Activated effector memory CD4-positive, alpha-beta T cell treated with anti-CD3 and anti-CD28 coated beads, Interleukin-2, amount 50 U/mL, for 16 hours (primary cell): ENCODE measurements around the gene DLG4.
"Not testable (repeated sequence)": the region's sequence is repeated elsewhere in the genome, so short reads cannot be mapped to it uniquely, and the experiment has no call there.

Source experiments
- DNase-seq: peaks from one replicate; pipeline ENCODE4 v3.0.0-alpha.2; 2020

The DLG4 gene

DNA sequence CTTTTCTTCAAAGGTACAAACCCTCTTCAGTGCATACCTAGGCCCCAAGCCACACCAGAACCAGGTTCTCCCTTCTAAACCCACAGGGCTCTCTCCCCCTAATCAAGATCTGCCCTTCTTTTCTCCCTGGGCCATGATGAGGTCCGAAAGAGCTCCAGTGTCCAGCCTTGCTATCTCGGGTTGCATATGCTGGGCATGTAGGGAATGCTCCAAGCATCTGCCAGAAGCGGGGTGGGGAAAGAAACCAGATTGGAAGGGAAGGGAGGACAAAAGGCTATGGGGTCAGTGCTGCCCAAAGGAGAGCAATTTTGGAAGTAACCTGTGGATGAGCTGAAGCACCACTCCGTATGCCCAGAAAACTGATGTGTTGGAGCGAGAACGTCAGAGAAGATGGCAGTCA, 29.6 kb upstream of the DLG4 start:
- no peak for DNase-seq

DNA sequence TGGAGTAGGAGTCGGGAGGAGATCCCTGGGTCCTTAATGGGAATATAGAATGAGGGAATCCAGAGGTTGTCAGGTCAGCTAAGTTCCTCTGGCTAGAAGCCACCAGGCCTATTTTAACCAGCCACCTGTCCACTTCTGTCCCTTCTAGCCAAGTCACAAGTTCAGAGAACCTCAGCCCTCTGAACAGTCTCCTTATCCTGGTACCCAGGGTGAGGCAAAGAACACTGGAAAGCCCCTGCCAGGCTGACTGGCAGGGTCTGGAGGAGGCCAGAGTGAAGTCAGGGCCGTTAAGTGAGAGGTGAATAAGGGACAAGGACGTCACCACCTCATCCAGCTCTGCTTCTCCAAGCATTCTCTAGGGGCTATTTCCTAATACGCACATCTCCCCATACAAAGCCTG, 29.2 kb upstream of the DLG4 start:
- DNase-seq, result no peak

DNA sequence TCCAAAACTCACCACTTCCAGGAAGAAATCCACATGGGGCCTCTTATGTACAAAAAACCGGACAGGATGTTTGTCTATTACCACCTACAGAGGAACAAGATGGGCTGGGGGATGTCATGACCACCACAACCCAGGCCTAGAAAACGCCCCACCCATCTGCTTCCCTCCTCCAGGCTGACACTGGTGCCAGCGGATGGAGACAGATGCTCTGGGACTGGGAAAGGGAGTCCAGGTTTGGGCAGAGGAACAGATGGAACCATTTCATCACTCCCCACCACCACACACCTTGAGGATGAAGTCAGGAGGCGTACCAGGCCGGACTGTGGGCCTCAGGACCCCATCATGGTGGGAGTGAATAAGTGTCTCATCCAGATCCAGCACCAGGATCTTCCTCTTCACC, 27.1 kb upstream of the DLG4 start:
- no peak for DNase-seq

- DNase-seq, result not testable (repeated sequence)
Observed at GRCh38 chr17:7243838-7244237, 24.2 kb upstream of the DLG4 start.

- DNase-seq, result no peak
Observed at GRCh38 chr17:7243453-7243729, 23.8 kb upstream of the DLG4 start.

DNA sequence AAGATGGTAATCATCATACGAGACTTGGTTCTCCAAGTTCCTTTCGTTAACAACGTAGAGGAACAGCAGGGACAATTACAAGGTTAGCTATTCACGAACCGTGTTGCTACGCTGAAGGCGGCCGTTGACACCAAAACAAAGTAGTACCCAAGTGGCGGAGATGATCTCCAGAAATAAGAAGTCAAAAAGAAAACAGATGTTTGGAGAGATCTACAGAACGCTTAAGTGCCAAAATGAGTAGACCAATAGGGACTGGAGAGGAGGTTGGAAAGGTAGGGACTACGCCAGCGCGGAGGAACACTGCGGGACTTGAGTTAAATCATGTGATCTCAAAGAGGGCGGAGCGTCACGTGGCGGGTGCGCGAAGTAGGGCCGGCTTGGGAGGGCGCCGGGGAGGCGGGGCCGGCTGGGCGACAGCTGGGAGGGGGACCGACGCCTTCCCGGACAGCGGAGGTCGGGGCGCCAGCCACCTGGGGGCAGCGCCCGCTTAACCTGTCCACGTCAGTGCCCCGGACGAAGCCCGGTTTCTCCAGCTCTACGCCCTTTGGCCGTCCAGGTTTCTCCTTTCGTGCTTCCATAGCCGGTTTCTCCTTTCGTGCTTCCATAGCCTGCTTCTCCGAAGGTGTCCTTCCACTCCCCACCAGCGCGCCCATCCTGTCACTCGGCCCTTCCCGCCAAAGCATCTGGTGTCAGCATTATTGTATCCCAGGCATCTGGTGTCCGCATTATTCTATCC, 23.2 kb upstream of the DLG4 start:
- peak; percentile 97 for DNase-seq

DNA sequence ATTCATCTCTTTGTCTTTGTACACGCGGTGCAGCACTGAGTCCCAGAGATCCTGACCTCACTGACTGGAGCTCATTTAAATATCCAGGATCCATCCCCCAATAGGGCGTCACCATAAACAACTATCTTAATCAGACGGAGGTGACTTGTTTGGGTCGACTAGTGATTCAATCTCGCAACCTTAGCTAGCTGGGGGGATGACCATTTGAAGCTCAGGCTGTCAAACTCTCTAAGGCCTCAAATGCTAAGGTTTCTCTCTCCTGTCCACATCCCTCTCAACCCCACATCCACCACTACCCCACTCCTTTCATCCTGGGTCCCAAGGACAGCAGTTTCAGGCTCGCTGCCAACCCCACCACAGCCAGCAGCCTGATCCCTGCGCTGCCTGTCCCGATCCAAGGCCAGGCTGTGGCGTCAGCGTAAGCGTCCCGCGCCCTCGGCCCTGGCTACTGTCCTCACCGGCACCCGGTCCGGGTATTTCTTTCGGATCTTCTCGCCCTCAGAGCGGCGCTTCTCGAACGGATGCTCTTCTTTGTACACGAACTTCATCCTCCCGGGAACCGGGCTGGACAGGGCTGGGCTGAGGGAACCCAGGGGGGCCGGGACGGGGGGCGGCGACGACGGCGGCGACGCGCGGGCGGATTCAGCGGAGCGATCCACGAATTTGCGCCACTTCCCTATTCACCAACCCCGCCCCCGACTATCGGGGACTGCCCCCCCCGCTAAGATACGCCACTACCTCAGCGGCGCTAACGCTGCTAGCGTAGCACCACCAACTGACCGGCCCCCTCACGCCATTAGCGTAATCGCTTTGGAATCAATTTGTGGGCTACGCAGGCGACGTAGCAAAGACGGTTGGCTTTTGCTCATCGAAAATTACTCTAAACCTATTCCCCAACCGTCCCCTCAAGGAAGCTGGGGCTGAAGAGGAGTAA, 22.4 kb upstream of the DLG4 start, which contains the start of gene GABARAP:
GABARAP (minus strand) TSS at position 667 of the 934 bp plus-strand sequence; CDS start at position 548, 119 bp downstream.
- DNase-seq, result peak; percentile 97

DNA sequence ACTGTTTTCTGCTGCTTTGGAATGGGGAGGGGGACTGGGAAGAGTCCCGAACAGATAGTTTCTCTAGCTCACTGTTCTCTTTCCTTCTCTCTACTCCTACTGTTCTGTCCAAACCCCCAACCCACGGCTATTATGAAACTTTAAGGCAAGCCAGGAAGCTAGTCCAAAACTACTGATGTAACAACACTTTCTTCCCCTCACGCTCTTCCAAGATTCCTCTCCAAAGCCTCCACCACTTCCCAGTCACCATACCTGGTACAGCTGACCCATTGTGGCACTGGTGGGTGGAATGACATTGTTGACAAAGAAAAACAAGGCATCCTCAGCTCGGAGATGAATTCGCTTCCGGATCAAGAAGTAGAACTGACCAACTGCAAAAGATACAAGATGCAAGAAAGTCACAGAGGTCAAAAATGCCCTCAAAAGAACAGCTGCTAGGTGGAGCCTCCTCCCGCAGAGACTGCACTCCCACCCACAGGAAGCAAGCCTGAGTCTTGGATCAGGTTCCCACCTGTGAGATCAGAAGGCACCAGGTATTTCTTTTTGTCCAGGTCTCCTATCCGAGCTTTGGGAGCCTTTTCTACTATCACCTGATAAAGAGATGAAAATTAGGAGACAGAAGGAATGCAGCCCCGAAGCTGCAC, 21.6 kb upstream of the DLG4 start:
- DNase-seq, result no peak

DNA sequence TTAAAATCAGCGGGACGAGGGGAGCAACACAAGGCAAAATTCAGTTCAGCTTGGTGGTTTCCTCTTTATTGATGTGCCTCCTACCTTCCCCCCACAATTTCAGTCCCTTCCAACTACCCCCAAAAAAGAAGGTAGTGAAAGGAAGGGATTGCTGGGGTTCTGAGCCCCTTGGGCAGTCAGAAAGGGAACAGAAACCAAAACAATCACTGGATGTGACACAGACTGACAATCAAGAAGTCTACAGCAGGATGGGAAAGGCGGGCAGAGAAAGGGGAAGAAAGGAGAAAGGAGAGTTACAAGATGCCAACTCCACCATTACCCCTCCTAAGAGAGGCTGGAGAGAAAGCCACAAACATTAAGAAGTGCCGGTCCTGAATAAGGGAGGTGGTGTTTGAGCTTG, 20.7 kb upstream of the DLG4 start:
- DNase-seq, result no peak

GRCh38 chr17:7239091-7240027, 19.7 kb upstream of the DLG4 start, which contains the start of gene PHF23:
Gene PHF23 (minus strand): TSS chr17:7239457. CDS start chr17:7239279, 178 bp downstream.
- peak; percentile 99 for DNase-seq

DNA sequence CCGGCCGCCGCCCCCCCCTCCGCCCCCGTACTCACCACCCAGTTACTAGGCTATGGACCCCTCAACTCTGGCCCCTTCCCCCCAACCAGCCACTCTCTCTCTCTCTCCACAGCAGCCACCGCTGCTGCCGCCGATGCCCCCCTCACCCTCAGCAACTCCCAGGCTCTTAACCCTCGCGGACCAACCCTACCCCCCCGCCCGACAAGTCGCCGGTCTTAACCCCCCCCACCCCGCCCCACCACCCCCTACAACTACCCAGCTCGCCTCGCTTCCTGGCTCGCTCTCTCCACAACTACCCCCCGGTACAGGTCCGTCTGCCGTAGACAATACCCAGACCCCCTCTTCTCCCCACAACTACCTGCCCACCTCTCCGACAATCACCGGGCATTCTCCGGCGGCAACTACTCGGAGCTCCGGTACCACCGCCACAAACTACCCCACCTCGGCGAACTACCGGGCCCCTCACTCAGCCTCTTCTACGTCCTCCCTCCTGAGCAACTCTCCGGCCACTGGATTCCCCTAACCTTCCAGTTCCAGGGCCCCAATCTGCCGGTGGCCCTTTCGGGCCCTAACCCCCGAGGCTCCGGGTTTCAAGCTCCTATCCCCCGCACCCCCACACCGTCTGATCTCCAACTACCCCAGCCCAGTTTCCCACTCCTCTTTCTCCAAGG, 18.9 kb upstream of the DLG4 start:
- peak; percentile 74 for DNase-seq

- peak; percentile 94 for DNase-seq
Observed at GRCh38 chr17:7237761-7238419, 18.3 kb upstream of the DLG4 start.

- DNase-seq, result no peak
Observed at GRCh38 chr17:7237266-7237760, 17.7 kb upstream of the DLG4 start.

DNA sequence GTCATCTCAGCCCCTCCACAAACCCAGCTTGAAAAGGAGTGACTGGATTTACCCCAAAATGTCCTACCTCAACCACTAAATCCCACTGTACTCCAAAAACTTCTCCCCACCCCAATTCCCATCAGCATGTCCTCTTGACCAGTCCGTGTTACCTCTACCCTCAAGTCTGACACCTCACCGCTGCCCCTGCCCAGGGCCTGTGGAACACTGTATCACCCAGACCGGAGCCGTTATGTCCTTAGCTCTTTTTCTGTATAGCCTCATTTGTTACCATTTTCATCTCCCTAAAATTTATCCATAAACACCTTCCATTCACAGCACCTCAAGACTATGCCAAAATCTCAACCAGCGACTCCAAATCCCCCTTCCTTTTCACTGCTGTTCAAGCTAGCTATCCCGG, 17.2 kb upstream of the DLG4 start:
- DNase-seq, result no peak

GRCh38 chr17:7235693-7236665, 16.3 kb upstream of the DLG4 start:
- DNase-seq, result peak; percentile 70

DNA sequence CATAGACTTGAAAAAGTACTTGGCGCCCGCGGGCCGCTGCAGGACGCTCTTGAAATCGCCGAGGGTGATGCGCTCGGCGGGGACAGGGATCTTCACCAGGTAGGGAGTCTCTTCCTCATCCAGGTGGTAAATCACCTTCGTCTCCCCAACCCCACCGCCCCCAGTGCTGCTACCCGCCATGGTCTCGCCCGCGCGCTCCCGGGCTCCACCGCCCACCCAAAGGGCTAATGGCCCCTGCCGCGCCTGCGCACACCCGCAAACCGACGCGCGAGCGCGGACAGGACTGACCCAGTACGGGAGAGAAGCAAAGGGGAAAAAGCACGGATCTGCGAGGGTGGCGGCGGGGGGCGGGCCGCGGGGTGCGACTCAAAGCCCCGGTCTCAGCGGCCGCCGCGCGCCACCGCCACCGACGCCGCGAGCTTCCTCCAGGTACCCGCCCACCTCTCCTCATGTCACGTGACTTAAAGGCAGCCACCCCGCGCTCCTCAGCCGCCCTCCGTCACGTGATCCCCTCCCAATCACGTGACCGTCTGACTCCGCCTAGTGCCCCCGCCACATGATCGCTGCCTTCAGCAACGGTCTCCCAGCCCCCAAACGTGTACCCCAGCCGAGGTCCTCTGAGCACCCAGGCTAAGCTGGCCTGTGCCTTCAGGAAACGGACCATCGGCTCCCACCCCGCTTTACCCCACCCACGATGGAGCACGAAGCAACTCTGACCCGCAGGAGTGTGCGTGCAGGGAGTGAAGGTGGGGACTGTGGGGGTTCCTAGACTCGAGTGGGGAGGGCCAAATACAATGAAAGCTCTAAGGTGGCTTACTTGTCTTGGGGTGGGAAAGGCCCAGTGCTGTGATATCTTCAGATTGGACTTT, 14.7 kb upstream of the DLG4 start, which contains the start of gene DVL2:
DVL2 (minus strand) TSS at position 435 of the 869 bp plus-strand sequence; CDS start at position 180, 255 bp downstream.
- DNase-seq, result peak; percentile 97

GRCh38 chr17:7233701-7234082, 14.1 kb upstream of the DLG4 start:
- no peak for DNase-seq

- DNase-seq, result no peak
Observed at GRCh38 chr17:7232114-7232513, 12.5 kb upstream of the DLG4 start.

DNA sequence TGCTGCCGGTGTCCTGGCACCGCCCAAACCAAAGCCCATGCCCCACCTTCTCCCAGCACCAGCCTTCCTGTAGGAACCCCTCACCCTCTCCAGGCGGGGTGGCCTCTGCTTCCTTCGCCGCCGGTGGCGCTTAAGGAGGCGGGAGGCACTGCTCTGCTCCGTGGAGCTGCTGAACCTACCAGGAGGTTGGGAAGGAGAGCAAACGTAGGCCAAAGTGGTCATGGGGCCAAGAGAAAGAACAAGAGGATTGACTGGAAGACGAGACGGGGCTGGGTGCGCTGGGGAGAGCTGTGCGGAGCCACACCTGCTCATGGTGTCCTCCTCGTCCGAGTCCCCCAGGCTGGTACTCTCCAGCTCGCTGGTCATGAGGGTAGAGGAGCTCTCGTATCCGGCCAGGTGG, 9.9 kb upstream of the DLG4 start:
- DNase-seq, result no peak
